Stimulated activated CD4-positive, alpha-beta T cell treated with anti-CD3 and anti-CD28 coated beads, Interleukin-15, amount 100 ng/mL, for 24 hours (primary cell): ENCODE results near the gene CFAP157.

Experiments used
- DNase-seq: peaks from one replicate; pipeline ENCODE4 v3.0.0-alpha.2; 2020

The CFAP157 gene

GRCh38 chr9:127693697-127694096, 13.1 kb upstream of the CFAP157 start:
- DNase-seq, result no peak

- DNase-seq, result no peak
Measured at GRCh38 chr9:127694890-127695720, 11.7 kb upstream of the CFAP157 start.

- DNase-seq, result no peak
Measured at GRCh38 chr9:127697575-127697974, 9.2 kb upstream of the CFAP157 start.

- DNase-seq, result no peak
Measured at GRCh38 chr9:127698386-127698785, 8.4 kb upstream of the CFAP157 start.

- peak; percentile 92 for DNase-seq
Measured at GRCh38 chr9:127698985-127699670, 7.7 kb upstream of the CFAP157 start.

GRCh38 chr9:127700140-127700539, 6.6 kb upstream of the CFAP157 start:
- no peak for DNase-seq

- DNase-seq, result no peak
Measured at GRCh38 chr9:127700594-127701255, 6.1 kb upstream of the CFAP157 start.

GRCh38 chr9:127703289-127703946, 3.4 kb upstream of the CFAP157 start:
- DNase-seq, result no peak

GRCh38 chr9:127705577-127706379, 1.0 kb upstream of the CFAP157 start:
- no peak for DNase-seq

GRCh38 chr9:127707766-127708165, 978 bp downstream of the CFAP157 start:
- DNase-seq, result peak; percentile 35

- no peak for DNase-seq
Measured at GRCh38 chr9:127708952-127709587, 2.3 kb downstream of the CFAP157 start.

GRCh38 chr9:127710204-127710783, 3.5 kb downstream of the CFAP157 start:
- no peak for DNase-seq

- no peak for DNase-seq
Measured at GRCh38 chr9:127711226-127711701, 4.5 kb downstream of the CFAP157 start.

- DNase-seq, result no peak
Measured at GRCh38 chr9:127711831-127712274, 5.1 kb downstream of the CFAP157 start.

- no peak for DNase-seq
Measured at GRCh38 chr9:127712371-127712770, 5.6 kb downstream of the CFAP157 start.

GRCh38 chr9:127712867-127713266, 6.1 kb downstream of the CFAP157 start:
- DNase-seq, result no peak

- no peak for DNase-seq
Measured at GRCh38 chr9:127714020-127714750, 7.4 kb downstream of the CFAP157 start.

- peak; percentile 34 for DNase-seq
Measured at GRCh38 chr9:127714951-127715469, 8.2 kb downstream of the CFAP157 start.

GRCh38 chr9:127715470-127716337, 8.9 kb downstream of the CFAP157 start, which contains the start of the genes PTRH1 and TTC16:
Gene PTRH1 (minus strand): TSS chr9:127715663. CDS start chr9:127715639, 24 bp downstream.
Gene TTC16 (plus strand): TSS chr9:127716079. CDS start chr9:127716146, 67 bp downstream.
- DNase-seq, result peak; percentile 99
